CD8-positive, alpha-beta memory T cell (primary cell): ENCODE data around the gene ITCH. TPM values are rescaled to one million over a fixed set of nuclear protein-coding genes. Genes with fewer than 3 reads are reported as not detected.
"Not testable (repeated sequence)": the region's sequence is repeated elsewhere in the genome, so short reads cannot be mapped to it uniquely, and the experiment has no call there.

Source experiments
- CTCF ChIA-PET: fragments of 350-600 bp; sonication (Branson Sonifier 250); formaldehyde crosslinking; loops from one replicate; lab custom pipeline; 2021; ENCODE audit warnings: antibody characterized with exemption; lab: Charles Lee
- POLR2A ChIA-PET: fragments of 350-600 bp; sonication (Branson Sonifier 250); formaldehyde crosslinking; loops from one replicate; lab custom pipeline; 2021; ENCODE audit warnings: antibody characterized with exemption; lab: Charles Lee
- DNase-seq, 5 donors: peaks; one replicate each; pipeline versions ENCODE4 v3.0.0 to v3.0.0-alpha.2; 2020 to 2022; ENCODE audit warnings: mixed read lengths in 1 of 5
- H3K27ac ChIP-seq: one replicate; pipeline ENCODE4 v1.7.0; 2013; ENCODE audit warnings: low read depth, mild to moderate bottlenecking, low read length, moderate library complexity
- H3K27me3 ChIP-seq: 2 replicates; pipeline ENCODE4 v1.7.0; 2013; ENCODE audit warnings: low read length, mild to moderate bottlenecking; ENCODE audit not compliant: insufficient read depth, poor library complexity, severe bottlenecking
- H3K36me3 ChIP-seq: 2 replicates; pipeline ENCODE4 v1.7.0; 2013; ENCODE audit warnings: mild to moderate bottlenecking, low read length, moderate library complexity; ENCODE audit not compliant: insufficient read depth
- H3K4me1 ChIP-seq: 2 replicates; pipeline ENCODE4 v1.7.0; 2013; ENCODE audit warnings: mild to moderate bottlenecking, low read length, moderate library complexity; ENCODE audit not compliant: insufficient read depth
- H3K4me3 ChIP-seq: 2 replicates; pipeline ENCODE4 v1.7.0; 2013; ENCODE audit warnings: mild to moderate bottlenecking, low read length
- H3K9me3 ChIP-seq: 2 replicates; pipeline ENCODE4 v1.7.0; 2013; ENCODE audit warnings: mild to moderate bottlenecking, low read length
- H3K27ac Mint-ChIP-seq, 8 donors: one replicate each; pipeline ENCODE4 v1.8.0; 2020 to 2021; ENCODE audit warnings: mixed read lengths in 8 of 8, mild to moderate bottlenecking in 6 of 8, inconsistent platforms in 3 of 8, moderate library complexity in 3 of 8
- H3K27me3 Mint-ChIP-seq, 2 donors: one replicate each; pipeline ENCODE4 v1.8.0; 2020 to 2021; ENCODE audit warnings: mixed read lengths in 2 of 2, mild to moderate bottlenecking in 1 of 2, moderate library complexity in 1 of 2
- H3K36me3 Mint-ChIP-seq, 3 donors: one replicate each; pipeline ENCODE4 v1.8.0; 2020 to 2021; ENCODE audit warnings: mixed read lengths in 3 of 3, inconsistent platforms in 1 of 3, mild to moderate bottlenecking in 1 of 3
- H3K4me1 Mint-ChIP-seq, 3 donors: one replicate each; pipeline ENCODE4 v1.8.0; 2020 to 2021; ENCODE audit warnings: mixed read lengths in 3 of 3, inconsistent platforms in 1 of 3, mild to moderate bottlenecking in 1 of 3
- H3K4me3 Mint-ChIP-seq, 7 donors: one replicate each; pipeline ENCODE4 v1.8.0; 2020 to 2021; ENCODE audit warnings: mixed read lengths in 7 of 7, mild to moderate bottlenecking in 6 of 7, moderate library complexity in 4 of 7, inconsistent platforms in 2 of 7
- H3K9me3 Mint-ChIP-seq, 5 donors: one replicate each; pipeline ENCODE4 v1.8.0; 2020 to 2022; ENCODE audit warnings: mixed read lengths in 5 of 5, mild to moderate bottlenecking in 3 of 5, moderate library complexity in 2 of 5, inconsistent platforms in 1 of 5
- polyA plus RNA-seq: library from polyadenylated mRNA; unstranded; fragments of 300-500 nt; fragmentation: Illumina TruSeq; gene quantifications from one replicate; pipeline ENCODE4 v1.2.3, GENCODE V29; 2021
- total RNA-seq, 2 experiments: library from RNA; stranded (reverse); gene quantifications; one replicate each; pipeline ENCODE4 v1.2.3, GENCODE V29; 2021

ITCH gene
- total and polyA plus RNA-seq, 3 experiments from 2014 or later: 38.0 to 51.7 (median 45.6) TPM

DNA sequence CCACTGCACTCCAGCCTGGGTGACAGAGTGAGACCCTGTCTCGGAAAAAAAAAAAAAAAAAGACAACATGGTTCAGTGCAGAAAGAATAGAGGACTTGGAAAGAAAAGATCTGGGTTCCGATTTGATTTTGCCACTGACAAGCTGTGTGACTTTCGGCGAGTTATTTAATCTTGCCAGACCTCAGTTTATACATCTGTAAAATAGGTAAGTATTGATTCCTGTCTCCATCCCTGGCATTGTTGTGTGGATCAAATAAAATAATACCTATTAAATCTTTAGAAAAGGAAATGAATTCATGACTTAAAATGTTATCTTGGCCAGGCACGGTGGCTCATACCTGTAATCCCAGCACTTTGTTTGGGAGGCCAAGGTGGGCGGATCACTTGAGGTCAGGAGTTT lies 7.0 kb downstream of the ITCH start:
- DNase-seq: no peak
- peaks cover 12 to 48% (median 21%) of the 10 kb centered on the region in 3 donors for H3K36me3 Mint-ChIP-seq
- peak overlapping the region in 1 of 7 donors; percentile 40 for H3K4me3 Mint-ChIP-seq
- H3K27me3 Mint-ChIP-seq: peaks cover 0 to 3% of the 10 kb centered on the region in 2 donors
- Histone ChIP-seq H3K27ac (no peak overlapping the region), H3K9me3 (no peaks in the 10 kb centered on the region), H3K4me3 (no peak overlapping the region), H3K36me3 (no peaks in the 10 kb centered on the region), H3K27me3 (no peaks in the 10 kb centered on the region), H3K4me1 (peaks cover 39% of the 10 kb centered on the region)
- peaks cover 52 to 69% (median 67%) of the 10 kb centered on the region in 3 donors for H3K4me1 Mint-ChIP-seq
- peak overlapping the region in 7 of 8 donors; percentile 77 to 97 (median 93) for H3K27ac Mint-ChIP-seq
- H3K9me3 Mint-ChIP-seq: no peaks in the 10 kb centered on the region
- ChIA-PET CTCF (no interaction called here), POLR2A (no interaction called here)

DNA sequence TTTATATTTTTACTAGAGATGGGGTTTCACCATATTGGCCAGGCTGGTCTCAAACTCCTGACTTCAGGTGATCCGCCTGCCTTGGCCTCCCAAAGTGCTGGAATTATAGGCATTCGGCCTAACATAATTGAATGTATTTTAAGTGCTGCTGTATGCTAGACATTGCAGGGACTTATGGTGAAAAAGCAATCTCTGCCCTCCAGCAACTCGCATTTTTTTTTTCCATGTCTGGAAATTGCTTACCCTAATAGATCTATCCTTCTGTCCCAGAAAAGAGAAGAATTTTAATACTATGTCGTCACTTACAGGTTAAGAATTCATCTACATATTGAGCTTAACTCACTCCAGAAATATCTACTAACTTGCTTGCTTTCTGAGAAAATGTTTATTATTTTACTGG lies 10.4 kb downstream of the ITCH start:
- H3K4me1 Mint-ChIP-seq: peaks cover 52 to 63% (median 62%) of the 10 kb centered on the region in 3 donors
- no peak overlapping the region for H3K27ac ChIP-seq
- H3K4me3 Mint-ChIP-seq: no peak overlapping the region
- no peak overlapping the region for H3K4me3 ChIP-seq
- H3K9me3 ChIP-seq: no peaks in the 10 kb centered on the region
- H3K36me3 ChIP-seq: no peaks in the 10 kb centered on the region
- CTCF ChIA-PET: no interaction called here
- no peaks in the 10 kb centered on the region for H3K9me3 Mint-ChIP-seq
- POLR2A ChIA-PET: no interaction called here
- H3K27me3 ChIP-seq: no peaks in the 10 kb centered on the region
- peaks cover 8 to 57% (median 20%) of the 10 kb centered on the region in 3 donors for H3K36me3 Mint-ChIP-seq
- peak overlapping the region in 3 of 8 donors; percentile 14 to 79 (median 29) for H3K27ac Mint-ChIP-seq
- H3K4me1 ChIP-seq: peaks cover 23% of the 10 kb centered on the region
- H3K27me3 Mint-ChIP-seq: peaks cover 0 to 1% of the 10 kb centered on the region in 2 donors
- DNase-seq: no peak

- no peaks in the 10 kb centered on the region for H3K9me3 Mint-ChIP-seq
- Histone ChIP-seq H3K36me3 (no peaks in the 10 kb centered on the region), H3K4me3 (no peak overlapping the region), H3K27ac (no peak overlapping the region), H3K9me3 (no peaks in the 10 kb centered on the region), H3K27me3 (no peaks in the 10 kb centered on the region), H3K4me1 (peaks cover 16% of the 10 kb centered on the region)
- CTCF ChIA-PET: no interaction called here
- H3K4me1 Mint-ChIP-seq: peaks cover 51 to 63% (median 62%) of the 10 kb centered on the region in 3 donors
- no peak overlapping the region for H3K4me3 Mint-ChIP-seq
- H3K27me3 Mint-ChIP-seq: peaks cover 0 to 1% of the 10 kb centered on the region in 2 donors
- H3K27ac Mint-ChIP-seq: peak overlapping the region in 5 of 8 donors; percentile 8 to 64 (median 48)
- POLR2A ChIA-PET: no interaction called here
- peaks cover 8 to 56% (median 21%) of the 10 kb centered on the region in 3 donors for H3K36me3 Mint-ChIP-seq
- DNase-seq: no peak
These were observed 11.2 kb downstream of the ITCH start for GRCh38 chr20:34374209-34374760.

GRCh38 chr20:34375977-34376430 lies 12.9 kb downstream of the ITCH start:
- peak overlapping the region in 5 of 8 donors; percentile 42 to 90 (median 67) for H3K27ac Mint-ChIP-seq
- peaks cover 16% of the 10 kb centered on the region for H3K4me1 ChIP-seq
- H3K9me3 ChIP-seq: no peaks in the 10 kb centered on the region
- no peaks in the 10 kb centered on the region for H3K27me3 ChIP-seq
- H3K36me3 ChIP-seq: no peaks in the 10 kb centered on the region
- peaks cover 0 to 51% (median 16%) of the 10 kb centered on the region in 3 donors for H3K36me3 Mint-ChIP-seq
- no peaks in the 10 kb centered on the region for H3K27me3 Mint-ChIP-seq
- H3K4me1 Mint-ChIP-seq: peaks cover 46 to 62% (median 60%) of the 10 kb centered on the region in 3 donors
- CTCF ChIA-PET: no interaction called here
- POLR2A ChIA-PET: no interaction called here
- no peak for DNase-seq
- H3K27ac ChIP-seq: no peak overlapping the region
- H3K9me3 Mint-ChIP-seq: no peaks in the 10 kb centered on the region
- peak overlapping the region in 5 of 7 donors; percentile 26 to 60 (median 41) for H3K4me3 Mint-ChIP-seq
- H3K4me3 ChIP-seq: no peak overlapping the region

- H3K4me3 Mint-ChIP-seq: peak overlapping the region; percentile 36 to 73 (median 60)
- peaks cover 16% of the 10 kb centered on the region for H3K4me1 ChIP-seq
- H3K36me3 Mint-ChIP-seq: peaks cover 0 to 53% (median 13%) of the 10 kb centered on the region in 3 donors
- no peak for DNase-seq
- POLR2A ChIA-PET: no interaction called here
- no peaks in the 10 kb centered on the region for H3K27me3 ChIP-seq
- H3K36me3 ChIP-seq: no peaks in the 10 kb centered on the region
- H3K27ac ChIP-seq: no peak overlapping the region
- H3K27ac Mint-ChIP-seq: peak overlapping the region; percentile 29 to 90 (median 79)
- CTCF ChIA-PET: no interaction called here
- peaks cover 49 to 66% (median 64%) of the 10 kb centered on the region in 3 donors for H3K4me1 Mint-ChIP-seq
- H3K9me3 ChIP-seq: no peaks in the 10 kb centered on the region
- no peaks in the 10 kb centered on the region for H3K27me3 Mint-ChIP-seq
- H3K9me3 Mint-ChIP-seq: no peaks in the 10 kb centered on the region
- H3K4me3 ChIP-seq: no peak overlapping the region
These were observed 14.2 kb downstream of the ITCH start for GRCh38 chr20:34377072-34377847.

- H3K9me3 Mint-ChIP-seq: no peaks in the 10 kb centered on the region
- ChIA-PET CTCF (no interaction called here), POLR2A (no interaction called here)
- Histone ChIP-seq H3K27me3 (no peaks in the 10 kb centered on the region), H3K27ac (no peak overlapping the region), H3K4me1 (peaks cover 6% of the 10 kb centered on the region), H3K9me3 (no peaks in the 10 kb centered on the region), H3K4me3 (no peak overlapping the region), H3K36me3 (no peaks in the 10 kb centered on the region)
- DNase-seq: no peak
- H3K27me3 Mint-ChIP-seq: no peaks in the 10 kb centered on the region
- peak overlapping the region in 1 of 7 donors; percentile 32 for H3K4me3 Mint-ChIP-seq
- H3K27ac Mint-ChIP-seq: peak overlapping the region in 4 of 8 donors; percentile 27 to 74 (median 40)
- H3K36me3 Mint-ChIP-seq: peaks cover 0 to 38% (median 7%) of the 10 kb centered on the region in 3 donors
- H3K4me1 Mint-ChIP-seq: peaks cover 45 to 58% (median 55%) of the 10 kb centered on the region in 3 donors
These were observed 19.1 kb downstream of the ITCH start for GRCh38 chr20:34382174-34382573.

DNA sequence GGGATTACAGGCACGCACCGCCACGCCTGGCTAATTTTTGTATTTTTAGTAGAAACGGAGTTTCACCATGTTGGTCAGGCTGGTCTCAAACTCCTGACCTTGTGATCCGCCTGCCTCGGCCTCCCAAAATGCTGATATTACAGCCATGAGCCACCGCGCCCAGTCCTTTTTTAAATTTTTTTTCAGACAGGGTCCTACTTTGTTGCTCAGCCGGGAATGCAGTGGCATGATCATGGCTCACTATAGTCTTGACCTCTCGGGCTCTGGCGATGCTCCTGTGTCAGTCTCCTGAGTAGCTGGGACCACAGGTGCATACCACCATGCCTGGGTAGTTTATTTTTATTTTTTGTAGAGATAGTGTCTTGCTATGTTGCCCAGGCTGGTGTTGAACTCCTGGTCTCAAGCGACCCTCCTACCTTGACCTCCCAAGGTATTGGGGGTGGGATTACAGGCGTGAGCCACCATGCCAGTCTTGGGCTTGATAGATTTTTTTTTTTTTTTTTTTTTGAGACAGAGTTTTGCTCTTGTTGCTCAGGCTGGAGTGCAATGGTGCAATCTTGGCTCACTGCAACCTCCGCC lies 19.9 kb downstream of the ITCH start:
- H3K9me3 Mint-ChIP-seq, H3K4me3 ChIP-seq, H3K36me3 ChIP-seq, H3K9me3 ChIP-seq, H3K27me3 Mint-ChIP-seq, H3K27ac ChIP-seq, H3K4me3 Mint-ChIP-seq, DNase-seq, H3K27me3 ChIP-seq, CTCF ChIA-PET, H3K4me1 ChIP-seq: not testable (repeated sequence)
- Mint-ChIP-seq H3K36me3 (peaks cover 0 to 34% (median 7%) of the 10 kb centered on the region in 3 donors), H3K4me1 (peaks cover 38 to 55% (median 50%) of the 10 kb centered on the region in 3 donors), H3K27ac (peak overlapping the region in 2 of 8 donors; percentile 41 to 47)
- POLR2A ChIA-PET: interaction anchor here (0.6 kb wide), 1 partner anchor 89 kb away, joined by 3 read pairs; no protein-coding TSS in a partner anchor
